Right renal cortex interstitium (tissue), 3 donors: ENCODE data around the gene PXMP4. TPM values are rescaled to one million over a fixed set of nuclear protein-coding genes. Genes with fewer than 3 reads are reported as not detected.
"Not testable (repeated sequence)": the region's sequence is repeated elsewhere in the genome, so short reads cannot be mapped to it uniquely, and the experiment has no call there.

Experiments
- DNase-seq, 3 donors: peaks; one replicate each; pipeline ENCODE4 v3.0.0-alpha.2; 2013; ENCODE audit warnings: low read depth in 3 of 3, low spot score in 2 of 3
- polyA plus RNA-seq, 3 donors: library from polyadenylated mRNA; unstranded; fragments of 120-200 nt; gene quantifications; one replicate each; pipeline ENCODE4 v1.2.1, GENCODE V29; 2013; ENCODE audit not compliant: insufficient read length in 3 of 3

Gene PXMP4
- 1 to 10 TPM; 7.8 to 8.5 (median 8.2) TPM for polyA plus RNA-seq

- DNase-seq: peak; percentile 78 to 87 (median 79)
These were observed at the start of gene PXMP4 for GRCh38 chr20:33719989-33720709. Gene PXMP4 (minus strand): TSS chr20:33720310. CDS start chr20:33720207, 103 bp downstream.

GRCh38 chr20:33769043-33769442, 48.9 kb upstream of the PXMP4 start:
- no peak for DNase-seq

GRCh38 chr20:33767777-33768138, 47.6 kb upstream of the PXMP4 start:
- DNase-seq: no peak

- no peak for DNase-seq
These were observed 46.6 kb upstream of the PXMP4 start for GRCh38 chr20:33766686-33767085.

- no peak for DNase-seq
These were observed 45.5 kb upstream of the PXMP4 start for GRCh38 chr20:33765592-33765991.

GRCh38 chr20:33765099-33765498, 45.0 kb upstream of the PXMP4 start:
- DNase-seq: no peak

- no peak for DNase-seq
These were observed 41.7 kb upstream of the PXMP4 start for GRCh38 chr20:33761698-33762250.

GRCh38 chr20:33757458-33757857, 37.3 kb upstream of the PXMP4 start:
- DNase-seq: no peak

- DNase-seq: no peak
These were observed 36.9 kb upstream of the PXMP4 start for GRCh38 chr20:33757046-33757445.

- DNase-seq: not testable (repeated sequence)
These were observed 35.9 kb upstream of the PXMP4 start for GRCh38 chr20:33755936-33756490.

GRCh38 chr20:33753763-33754162, 33.7 kb upstream of the PXMP4 start:
- DNase-seq: no peak

- no peak for DNase-seq
These were observed 33.0 kb upstream of the PXMP4 start for GRCh38 chr20:33753143-33753542.

- no peak for DNase-seq
These were observed 31.7 kb upstream of the PXMP4 start for GRCh38 chr20:33751775-33752174.

GRCh38 chr20:33746325-33746998, 26.4 kb upstream of the PXMP4 start:
- DNase-seq: no peak

- no peak for DNase-seq
These were observed 24.8 kb upstream of the PXMP4 start for GRCh38 chr20:33744773-33745385.

GRCh38 chr20:33744181-33744580, 24.1 kb upstream of the PXMP4 start:
- no peak for DNase-seq

- DNase-seq: no peak
These were observed 20.1 kb upstream of the PXMP4 start for GRCh38 chr20:33740189-33740588.

- no peak for DNase-seq
These were observed 19.4 kb upstream of the PXMP4 start for GRCh38 chr20:33739493-33739892.

GRCh38 chr20:33736962-33737361, 16.9 kb upstream of the PXMP4 start:
- no peak for DNase-seq

- DNase-seq: peak in 1 of 3 donors; percentile 23
These were observed 13.8 kb upstream of the PXMP4 start for GRCh38 chr20:33733654-33734576.
